ENCODE measurements around the gene EEF2KMT. TPM values are rescaled to one million over a fixed set of nuclear protein-coding genes. Genes with fewer than 3 reads are reported as not detected.
"Not testable (repeated sequence)": the region's sequence is repeated elsewhere in the genome, so short reads cannot be mapped to it uniquely, and the experiment has no call there.

EEF2KMT gene
- total and polyA plus RNA-seq, 2 of the 13 experiments (the other 11 are each of a cell fraction or from before 2014, with no cell fraction given): 10.7 to 26.9 TPM

DNA sequence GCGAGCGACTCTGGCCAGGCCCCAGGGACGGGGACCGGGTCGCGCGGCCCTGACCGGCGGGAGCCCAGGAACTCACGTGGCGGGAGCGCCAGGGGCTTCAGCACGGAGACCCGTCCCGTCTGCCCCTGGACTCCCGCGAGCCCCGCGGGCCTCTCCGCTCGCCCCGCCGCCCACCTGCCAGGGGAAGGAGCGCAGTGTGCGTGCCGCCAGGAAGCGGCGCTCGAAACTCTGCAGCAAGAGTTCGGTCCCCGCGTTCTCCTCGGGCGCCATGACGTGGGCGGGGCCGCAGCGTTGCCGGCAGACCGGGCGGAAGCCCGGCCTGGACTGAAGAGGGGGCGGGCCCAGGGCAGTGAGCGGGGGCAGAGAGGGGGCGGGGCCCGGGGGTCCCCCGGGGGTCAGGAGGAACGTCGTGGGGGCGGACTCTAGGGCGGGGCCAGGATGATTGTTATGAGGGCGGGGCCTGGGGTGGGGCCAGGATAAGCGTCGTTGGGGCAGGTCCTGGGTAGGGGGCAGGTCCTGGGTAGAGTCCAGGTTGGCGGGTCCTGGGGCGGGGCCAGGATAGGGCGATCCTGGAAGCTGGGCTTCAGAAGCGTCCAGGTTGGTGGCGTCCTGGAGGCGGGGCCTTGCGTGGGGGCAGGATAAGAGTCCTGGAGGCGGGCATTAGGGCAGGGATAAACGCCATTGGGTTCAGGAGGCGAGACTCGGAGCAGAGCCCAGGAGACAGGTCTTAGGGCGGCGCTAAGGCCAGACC lies at the start of gene EEF2KMT (continued):
- TF ChIP-seq ZNF558 (CRISPR knock-in tag; IDR thresholded peaks at IDR 0.05; ENCODE audit: borderline replicate concordance): peak; percentile 38; the same call in 1 of the 2 replicates
- TF ChIP-seq, protein P1, sequence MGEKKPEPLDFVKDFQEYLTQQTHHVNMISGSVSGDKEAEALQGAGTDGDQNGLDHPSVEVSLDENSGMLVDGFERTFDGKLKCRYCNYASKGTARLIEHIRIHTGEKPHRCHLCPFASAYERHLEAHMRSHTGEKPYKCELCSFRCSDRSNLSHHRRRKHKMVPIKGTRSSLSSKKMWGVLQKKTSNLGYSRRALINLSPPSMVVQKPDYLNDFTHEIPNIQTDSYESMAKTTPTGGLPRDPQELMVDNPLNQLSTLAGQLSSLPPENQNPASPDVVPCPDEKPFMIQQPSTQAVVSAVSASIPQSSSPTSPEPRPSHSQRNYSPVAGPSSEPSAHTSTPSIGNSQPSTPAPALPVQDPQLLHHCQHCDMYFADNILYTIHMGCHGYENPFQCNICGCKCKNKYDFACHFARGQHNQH (CRISPR knock-in tag; IDR thresholded peaks at IDR 0.05): peak; percentile 72
- TF ChIP-seq PAWR (CRISPR knock-in tag; IDR thresholded peaks at IDR 0.05; ENCODE audit: borderline replicate concordance): peak; percentile 89; the same call in 1 of the 2 replicates
- peak; percentile 74; the same call in 1 of the 2 replicates for TF ChIP-seq KAT8 (CRISPR knock-in tag; IDR thresholded peaks at IDR 0.05)
- TF ChIP-seq ZNF598 (CRISPR knock-in tag; IDR thresholded peaks at IDR 0.05; ENCODE audit: borderline replicate concordance): peak; percentile 77; the same call in 1 of the 2 replicates
- TF ChIP-seq MXD1 (CRISPR knock-in tag; IDR thresholded peaks at IDR 0.05): peak; percentile 97
- TF ChIP-seq HDAC2 (CRISPR knock-in tag; IDR thresholded peaks at IDR 0.05): peak; percentile 12
- TF ChIP-seq ARID4A (CRISPR knock-in tag; IDR thresholded peaks at IDR 0.05; ENCODE audit: borderline replicate concordance): peak; percentile 98
- peak; percentile 86 for TF ChIP-seq ZNF564 (CRISPR knock-in tag; IDR thresholded peaks at IDR 0.05)
- 0 out of 2 replicates have a peak, but pooled peaks have one; percentile 23 for TF ChIP-seq HMG20B (CRISPR knock-in tag; conservative IDR thresholded peaks at IDR 0.05)
- peak; percentile 95 for TF ChIP-seq MEIS1 (CRISPR knock-in tag; IDR thresholded peaks at IDR 0.05; ENCODE audit: borderline replicate concordance)
- TF ChIP-seq TCF12 (IDR thresholded peaks at IDR 0.05); CBX2 (IDR thresholded peaks at IDR 0.05; ENCODE audit: low read depth, low read length): not testable (repeated sequence)
- peak; percentile 83 for TF ChIP-seq TCF12 (CRISPR knock-in tag; IDR thresholded peaks at IDR 0.05)
- TF ChIP-seq, protein P2, sequence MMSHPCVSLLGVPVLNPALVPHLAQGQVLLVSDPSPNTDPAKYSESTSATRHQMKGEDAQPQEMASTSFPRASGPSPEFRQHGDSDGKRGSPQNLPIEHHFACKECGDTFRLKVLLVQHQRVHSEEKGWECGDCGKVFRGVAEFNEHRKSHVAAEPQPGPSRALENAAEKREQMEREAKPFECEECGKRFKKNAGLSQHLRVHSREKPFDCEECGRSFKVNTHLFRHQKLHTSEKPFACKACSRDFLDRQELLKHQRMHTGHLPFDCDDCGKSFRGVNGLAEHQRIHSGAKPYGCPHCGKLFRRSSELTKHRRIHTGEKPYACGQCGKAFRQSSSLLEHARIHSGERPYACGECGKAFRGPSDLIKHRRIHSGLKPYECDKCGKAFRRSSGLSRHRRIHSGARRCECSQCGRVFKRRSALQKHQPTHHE (CRISPR knock-in tag; IDR thresholded peaks at IDR 0.05; ENCODE audit: borderline replicate concordance): peak; percentile 93
- peak; percentile 86; the same call in 1 of the 2 replicates for TF ChIP-seq ZNF704 (CRISPR knock-in tag; IDR thresholded peaks at IDR 0.05; ENCODE audit: borderline replicate concordance)
- TF ChIP-seq CBX2 (CRISPR knock-in tag; IDR thresholded peaks at IDR 0.05; ENCODE audit: low read depth): peak; percentile 92
- TF ChIP-seq HOXA9 (CRISPR knock-in tag; IDR thresholded peaks at IDR 0.05; ENCODE audit: borderline replicate concordance): peak; percentile 91
- 0 out of 2 replicates have a peak, but pooled peaks have one; percentile 53 for TF ChIP-seq BRF2 (CRISPR knock-in tag; IDR thresholded peaks at IDR 0.05)
